Astrocyte of the cerebellum (primary cell): ENCODE measurements around the gene TRAM2.

Experiments used
- DNase-seq: peaks from one replicate; pipeline ENCODE4 v3.0.0-alpha.2; 2011; ENCODE audit warnings: low read depth
- H3K4me3 ChIP-seq: 2 replicates; pipeline ENCODE4 v1.5.1; 2011; ENCODE audit warnings: mild to moderate bottlenecking, low read depth, low read length, moderate library complexity
- CTCF ChIP-seq: IDR thresholded peaks from 2 replicates; pipeline ENCODE4 v1.5.1; 2012; ENCODE audit warnings: low read length, low read depth, moderate library complexity, mild to moderate bottlenecking; ENCODE audit errors: missing control alignments
- in situ Hi-C: cut with HindIII; loops from 2 replicates; pipeline ENCODE4 v1.10.0; 2017; ENCODE audit warnings: low sequenced_read_pairs

TRAM2 gene

GRCh38 chr6:52587001-52587400, 10.1 kb upstream of the TRAM2 start:
- DNase-seq, result no peak
- in situ Hi-C loops, result no loop called here
- TF ChIP-seq CTCF, result no peak
- no peak overlapping the region for H3K4me3 ChIP-seq

- in situ Hi-C loops, result no loop called here
- DNase-seq, result no peak
- H3K4me3 ChIP-seq, result no peak overlapping the region
- no peak for TF ChIP-seq CTCF
Observed at GRCh38 chr6:52584203-52584602, 7.3 kb upstream of the TRAM2 start.

GRCh38 chr6:52582996-52583395, 6.1 kb upstream of the TRAM2 start:
- in situ Hi-C loops, result no loop called here
- H3K4me3 ChIP-seq, result no peak overlapping the region
- DNase-seq, result no peak
- no peak for TF ChIP-seq CTCF

- DNase-seq, result no peak
- H3K4me3 ChIP-seq, result no peak overlapping the region
- in situ Hi-C loops, result no loop called here
- no peak for TF ChIP-seq CTCF
Observed at GRCh38 chr6:52582446-52582845, 5.6 kb upstream of the TRAM2 start.

GRCh38 chr6:52580905-52581304, 4.0 kb upstream of the TRAM2 start:
- DNase-seq, result no peak
- in situ Hi-C loops, result no loop called here
- H3K4me3 ChIP-seq, result no peak overlapping the region
- no peak for TF ChIP-seq CTCF

GRCh38 chr6:52579006-52579660, 2.3 kb upstream of the TRAM2 start:
- in situ Hi-C loops, result no loop called here
- no peak overlapping the region for H3K4me3 ChIP-seq
- DNase-seq, result no peak
- no peak for TF ChIP-seq CTCF
